ENCODE results near the gene CDH13.

Gene CDH13

GRCh38 chr16:82626791-82627261, at the start of gene CDH13:
TSS of gene CDH13 (plus strand) at chr16:82626969.
- DNase-seq, result peak; percentile 63

GRCh38 chr16:82580298-82580890, 46.4 kb upstream of the CDH13 start:
- peak; percentile 28 for DNase-seq

- no peak for DNase-seq
Observed at GRCh38 chr16:82582975-82583374, 43.8 kb upstream of the CDH13 start.

GRCh38 chr16:82583422-82583821, 43.3 kb upstream of the CDH13 start:
- no peak for DNase-seq

GRCh38 chr16:82584553-82585152, 42.1 kb upstream of the CDH13 start:
- no peak for DNase-seq

- no peak for DNase-seq
Observed at GRCh38 chr16:82585675-82586074, 41.1 kb upstream of the CDH13 start.

GRCh38 chr16:82586130-82586529, 40.6 kb upstream of the CDH13 start:
- no peak for DNase-seq

- no peak for DNase-seq
Observed at GRCh38 chr16:82587289-82587688, 39.5 kb upstream of the CDH13 start.

GRCh38 chr16:82589407-82589806, 37.4 kb upstream of the CDH13 start:
- DNase-seq, result no peak

GRCh38 chr16:82594114-82594513, 32.7 kb upstream of the CDH13 start:
- no peak for DNase-seq

GRCh38 chr16:82598771-82599170, 28.0 kb upstream of the CDH13 start:
- no peak for DNase-seq

- no peak for DNase-seq
Observed at GRCh38 chr16:82601989-82602640, 24.7 kb upstream of the CDH13 start.

GRCh38 chr16:82603784-82604411, 22.9 kb upstream of the CDH13 start:
- DNase-seq, result peak; percentile 43

- DNase-seq, result no peak
Observed at GRCh38 chr16:82605076-82605475, 21.7 kb upstream of the CDH13 start.

GRCh38 chr16:82605863-82606620, 20.7 kb upstream of the CDH13 start:
- no peak for DNase-seq

GRCh38 chr16:82609140-82609539, 17.6 kb upstream of the CDH13 start:
- peak; percentile 63 for DNase-seq

GRCh38 chr16:82612263-82612662, 14.5 kb upstream of the CDH13 start:
- DNase-seq, result no peak

- no peak for DNase-seq
Observed at GRCh38 chr16:82616356-82616755, 10.4 kb upstream of the CDH13 start.

GRCh38 chr16:82621781-82622180, 5.0 kb upstream of the CDH13 start:
- DNase-seq, result no peak

- DNase-seq, result no peak
Observed at GRCh38 chr16:82623241-82623640, 3.5 kb upstream of the CDH13 start.

GRCh38 chr16:82625066-82625968, 1.5 kb upstream of the CDH13 start:
- no peak for DNase-seq

GRCh38 chr16:82628088-82628423, 1.3 kb downstream of the CDH13 start:
- peak; percentile 32 for DNase-seq
